IPS-15b (cell line): Measurements from ENCODE around the gene KHNYN.
"Not testable (repeated sequence)": the region's sequence is repeated elsewhere in the genome, so short reads cannot be mapped to it uniquely, and the experiment has no call there.

Experiments
- H3K27me3 ChIP-seq: one replicate; pipeline ENCODE4 v1.6.1; 2013; ENCODE audit warnings: low read length; ENCODE audit not compliant: control insufficient read depth, insufficient read depth
- H3K36me3 ChIP-seq: one replicate; pipeline ENCODE4 v1.6.1; 2013; ENCODE audit warnings: low read length; ENCODE audit not compliant: control insufficient read depth, insufficient read depth
- H3K4me1 ChIP-seq: one replicate; pipeline ENCODE4 v1.6.1; 2013; ENCODE audit warnings: mild to moderate bottlenecking, low read length; ENCODE audit not compliant: control insufficient read depth, insufficient read depth
- H3K4me3 ChIP-seq: one replicate; pipeline ENCODE4 v1.5.1; 2013; ENCODE audit warnings: low read depth, low read length
- H3K9ac ChIP-seq: one replicate; pipeline ENCODE4 v1.6.1; 2013; ENCODE audit warnings: low read depth, mild to moderate bottlenecking, low read length
- H3K9me3 ChIP-seq: one replicate; pipeline ENCODE4 v1.6.1; 2013; ENCODE audit warnings: mild to moderate bottlenecking, low read length; ENCODE audit not compliant: control insufficient read depth, insufficient read depth

Gene KHNYN

DNA sequence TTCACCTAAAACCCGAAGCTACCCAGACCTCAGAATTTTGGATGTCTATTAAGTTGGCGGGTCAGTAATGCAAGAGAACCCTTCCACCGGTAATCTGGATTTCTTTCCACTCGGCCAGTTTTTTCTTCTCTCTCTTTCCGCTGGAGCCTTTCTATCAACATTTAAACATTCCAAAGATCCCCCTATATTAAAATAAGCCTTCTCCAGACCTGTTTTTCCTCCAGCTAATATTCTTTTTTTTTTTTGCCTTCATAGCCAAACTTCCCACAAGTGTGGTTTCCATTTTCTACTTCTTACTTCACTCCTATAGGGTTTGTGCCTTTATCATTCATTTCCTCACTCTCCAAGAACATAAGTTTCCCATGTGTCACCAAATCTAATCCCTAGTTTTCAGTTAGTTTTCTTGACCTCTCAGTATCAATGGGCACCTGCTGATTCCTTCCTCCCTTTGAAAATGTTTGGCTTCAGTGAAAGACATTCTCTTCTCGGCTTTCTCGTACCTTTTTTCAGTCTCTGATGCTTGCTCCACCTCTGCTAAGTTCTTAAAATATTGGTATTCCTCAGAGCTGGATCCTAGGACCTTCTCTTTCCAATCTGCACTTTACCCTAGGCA lies 13.4 kb downstream of the KHNYN start:
- Histone ChIP-seq H3K9ac (peak overlapping the region; percentile 50), H3K36me3 (peaks cover 3% of the 10 kb centered on the region)

DNA sequence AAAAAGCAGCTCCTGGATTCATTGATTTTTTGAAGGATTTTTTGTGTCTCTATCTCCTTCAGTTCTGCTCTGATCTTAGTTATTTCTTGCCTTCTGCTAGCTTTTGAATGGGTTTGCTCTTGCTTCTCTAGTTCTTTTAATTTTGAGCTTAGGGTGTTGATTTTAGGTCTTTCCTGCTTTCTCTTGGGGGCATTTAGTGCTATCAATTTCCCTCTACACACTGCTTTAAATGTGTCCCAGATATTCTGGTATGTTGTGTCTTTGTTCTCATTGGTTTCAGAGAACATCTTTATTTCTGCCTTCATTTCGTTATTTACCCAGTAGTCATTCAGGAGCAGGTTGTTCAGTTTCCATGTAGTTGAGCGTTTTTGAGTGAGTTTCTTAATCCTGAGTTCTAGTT lies 21.1 kb downstream of the KHNYN start:
- not testable (repeated sequence) for H3K36me3 ChIP-seq, H3K27me3 ChIP-seq, H3K9ac ChIP-seq, H3K4me1 ChIP-seq, H3K4me3 ChIP-seq, H3K9me3 ChIP-seq

More for the DNA sequence above, 13.4 kb downstream of the KHNYN start:
- H3K9me3 ChIP-seq = no peaks in the 10 kb centered on the region
- H3K4me3 ChIP-seq = peak overlapping the region; percentile 97
- no peaks in the 10 kb centered on the region for H3K27me3 ChIP-seq
- H3K4me1 ChIP-seq = no peaks in the 10 kb centered on the region

DNA sequence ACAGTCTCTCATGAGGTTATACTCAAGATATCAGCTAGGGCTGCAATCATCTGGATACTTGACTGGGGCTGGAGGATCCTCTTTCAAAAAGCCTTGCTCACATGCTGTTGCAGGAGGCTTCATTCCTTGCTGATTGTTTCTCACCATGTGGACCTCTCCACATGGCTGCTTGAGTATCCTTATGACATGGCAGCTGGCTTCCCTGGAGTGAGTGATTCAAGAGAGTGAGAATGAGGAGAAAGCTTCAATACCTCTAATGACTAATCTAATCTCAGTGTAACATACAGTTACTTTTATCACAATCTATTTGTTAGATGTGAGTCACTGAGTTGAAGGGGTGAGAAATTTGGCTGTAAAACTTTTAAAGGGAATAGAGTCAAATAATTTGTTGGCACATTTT lies 27.2 kb downstream of the KHNYN start:
- peaks cover 9% of the 10 kb centered on the region for H3K9me3 ChIP-seq
- no peaks in the 10 kb centered on the region for H3K27me3 ChIP-seq
- no peaks in the 10 kb centered on the region for H3K36me3 ChIP-seq
- no peak overlapping the region for H3K4me3 ChIP-seq
- no peak overlapping the region for H3K9ac ChIP-seq
- no peaks in the 10 kb centered on the region for H3K4me1 ChIP-seq

DNA sequence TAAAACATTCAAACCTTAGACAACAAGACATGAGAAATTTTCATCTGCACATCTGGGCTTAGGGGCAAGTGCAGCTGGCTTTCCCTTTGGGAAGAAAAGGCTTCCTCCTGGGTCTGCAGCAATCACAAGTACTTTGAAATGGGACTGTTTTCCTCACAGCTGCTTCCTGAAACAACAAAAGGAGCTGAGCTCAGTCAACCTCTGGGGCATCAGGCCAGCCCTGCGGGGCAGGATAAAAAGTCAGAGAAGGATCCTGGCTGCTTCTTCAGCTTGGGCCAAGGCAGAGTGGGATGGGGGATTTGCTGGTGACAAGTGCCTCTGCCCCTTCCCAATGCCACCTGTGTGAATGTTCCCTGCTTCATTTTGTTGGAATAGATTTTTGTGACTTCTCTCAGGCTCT lies 29.0 kb downstream of the KHNYN start:
- Histone ChIP-seq H3K4me3 (no peak overlapping the region), H3K4me1 (no peaks in the 10 kb centered on the region), H3K36me3 (no peaks in the 10 kb centered on the region), H3K9me3 (peaks cover 7% of the 10 kb centered on the region), H3K27me3 (no peaks in the 10 kb centered on the region), H3K9ac (no peak overlapping the region)

DNA sequence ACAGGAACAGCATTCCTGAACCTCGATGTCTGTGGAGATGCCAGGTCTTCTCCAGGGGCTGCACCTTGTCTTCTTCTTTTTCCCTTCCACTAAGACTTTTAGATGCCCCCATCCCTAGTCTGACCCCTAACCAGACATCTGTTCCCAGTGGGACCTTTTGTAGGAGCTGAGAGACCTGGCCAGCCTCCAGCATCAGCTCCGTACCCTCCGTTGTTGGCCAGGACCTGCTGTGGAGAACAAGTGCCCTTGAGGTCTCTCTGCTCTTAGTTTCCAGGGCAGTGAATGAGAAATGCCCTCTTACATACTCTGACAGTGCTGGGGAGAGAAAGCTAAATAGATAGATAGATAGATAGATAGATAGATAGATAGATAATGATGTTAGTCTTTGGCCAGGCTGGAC lies 29.6 kb downstream of the KHNYN start:
- Histone ChIP-seq H3K9me3 (peaks cover 1% of the 10 kb centered on the region), H3K4me3 (no peak overlapping the region), H3K9ac (no peak overlapping the region), H3K36me3 (no peaks in the 10 kb centered on the region), H3K4me1 (no peaks in the 10 kb centered on the region), H3K27me3 (no peaks in the 10 kb centered on the region)

DNA sequence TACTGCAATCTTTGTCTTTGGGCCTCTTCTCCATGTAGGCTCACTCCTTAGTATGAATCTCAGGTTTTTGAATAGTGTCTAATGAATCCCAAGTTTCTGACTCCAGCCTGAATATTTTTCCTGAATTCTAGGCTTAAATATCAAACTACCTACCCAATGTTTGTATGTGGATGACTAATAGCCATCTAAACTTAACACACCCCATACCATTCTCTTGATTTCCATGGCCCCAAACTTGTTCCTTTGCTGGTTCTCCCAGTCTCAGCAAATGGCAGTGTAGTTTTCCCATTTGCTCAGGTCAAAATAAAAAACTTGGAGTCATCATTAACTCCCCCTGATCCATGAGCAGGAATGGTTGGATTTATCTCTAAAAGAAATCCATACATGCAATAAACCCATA lies 31.6 kb downstream of the KHNYN start:
- no peak overlapping the region for H3K9ac ChIP-seq
- no peaks in the 10 kb centered on the region for H3K27me3 ChIP-seq
- no peak overlapping the region for H3K4me3 ChIP-seq
- H3K36me3 ChIP-seq = no peaks in the 10 kb centered on the region
- H3K9me3 ChIP-seq = no peaks in the 10 kb centered on the region
- no peaks in the 10 kb centered on the region for H3K4me1 ChIP-seq

DNA sequence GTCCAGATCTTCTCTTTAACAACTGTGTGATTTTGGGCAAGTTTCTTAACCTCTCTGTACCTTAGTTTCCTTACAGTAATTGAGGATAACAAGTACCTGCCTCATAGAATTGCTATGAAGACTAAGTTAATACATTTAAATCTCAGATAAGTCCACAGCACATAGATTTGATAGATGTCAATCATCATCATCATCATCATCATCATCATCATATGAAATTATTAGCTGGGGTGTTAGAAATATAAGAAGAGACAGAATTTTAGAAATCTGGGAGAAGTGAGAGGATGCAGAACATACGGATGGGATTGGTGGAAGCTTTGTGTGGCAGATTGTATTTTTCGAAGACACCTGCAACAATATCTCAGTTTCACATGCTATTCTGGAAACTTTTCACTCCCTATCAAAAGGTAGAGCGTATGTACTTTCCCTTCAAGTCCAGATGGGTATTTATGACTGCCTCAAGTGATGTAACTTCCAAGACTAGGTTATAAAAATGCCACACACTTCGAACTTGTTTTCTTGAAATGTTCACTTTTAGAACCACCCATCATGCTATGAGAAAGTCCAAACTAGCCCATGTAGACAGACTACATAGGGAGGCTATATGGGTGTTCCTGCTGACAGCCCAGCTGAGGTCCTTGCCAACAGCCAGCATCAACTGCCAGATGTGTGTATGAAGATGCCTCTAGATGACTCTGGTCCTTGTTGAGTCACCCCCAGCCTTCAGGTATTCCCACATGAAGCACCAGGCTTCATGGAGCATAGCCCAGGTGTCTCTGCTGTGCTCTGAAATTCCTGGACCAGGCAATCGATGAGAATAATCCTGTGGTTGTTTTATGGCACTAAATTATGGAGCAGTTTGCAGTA lies 33.5 kb downstream of the KHNYN start:
- no peak overlapping the region for H3K9ac ChIP-seq
- no peaks in the 10 kb centered on the region for H3K27me3 ChIP-seq
- no peaks in the 10 kb centered on the region for H3K36me3 ChIP-seq
- H3K4me3 ChIP-seq = no peak overlapping the region
- H3K9me3 ChIP-seq = no peaks in the 10 kb centered on the region
- H3K4me1 ChIP-seq = no peaks in the 10 kb centered on the region

DNA sequence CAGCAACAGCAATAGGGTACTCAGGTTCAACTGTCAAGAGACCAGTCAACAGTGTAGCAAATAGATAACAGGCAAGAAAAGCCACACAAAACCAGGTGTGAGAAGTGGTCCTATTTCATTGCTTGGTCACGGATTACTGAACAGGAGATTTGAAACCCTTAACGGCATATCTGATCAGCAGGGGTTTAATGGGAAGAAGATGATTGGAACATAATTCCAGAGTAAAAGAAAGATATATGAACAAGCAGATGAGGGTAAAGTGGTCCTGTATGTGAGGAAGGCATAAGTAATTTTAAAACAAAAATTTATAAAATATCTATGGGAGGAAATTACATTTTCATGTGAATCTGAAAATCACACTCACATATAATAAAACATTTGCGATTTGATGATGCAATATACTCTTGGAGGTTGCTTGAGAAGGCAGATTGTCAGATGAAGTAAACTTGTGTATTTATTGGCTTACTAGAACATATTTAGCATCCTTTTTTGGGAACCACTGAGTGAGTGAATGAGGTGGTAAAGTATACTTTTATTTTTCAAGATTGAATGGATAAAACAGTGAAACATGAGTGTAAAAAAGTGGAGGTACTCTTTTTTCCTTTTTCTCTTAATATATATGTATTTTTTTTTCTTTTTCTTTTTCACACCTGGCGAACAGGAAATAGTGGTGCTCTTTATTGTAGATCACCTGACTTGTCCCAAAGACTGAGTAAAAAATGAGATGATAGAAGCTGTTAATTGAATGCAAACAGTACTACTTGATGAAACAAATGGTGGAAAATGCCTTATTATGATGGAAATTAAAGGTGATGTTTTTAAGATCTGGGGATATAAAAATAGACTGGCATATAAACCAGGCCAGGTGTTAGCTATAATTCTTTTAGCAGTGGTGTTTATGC lies 34.4 kb downstream of the KHNYN start:
- no peaks in the 10 kb centered on the region for H3K4me1 ChIP-seq
- H3K9ac ChIP-seq = no peak overlapping the region
- no peaks in the 10 kb centered on the region for H3K9me3 ChIP-seq
- no peaks in the 10 kb centered on the region for H3K36me3 ChIP-seq
- no peaks in the 10 kb centered on the region for H3K27me3 ChIP-seq
- H3K4me3 ChIP-seq = no peak overlapping the region

DNA sequence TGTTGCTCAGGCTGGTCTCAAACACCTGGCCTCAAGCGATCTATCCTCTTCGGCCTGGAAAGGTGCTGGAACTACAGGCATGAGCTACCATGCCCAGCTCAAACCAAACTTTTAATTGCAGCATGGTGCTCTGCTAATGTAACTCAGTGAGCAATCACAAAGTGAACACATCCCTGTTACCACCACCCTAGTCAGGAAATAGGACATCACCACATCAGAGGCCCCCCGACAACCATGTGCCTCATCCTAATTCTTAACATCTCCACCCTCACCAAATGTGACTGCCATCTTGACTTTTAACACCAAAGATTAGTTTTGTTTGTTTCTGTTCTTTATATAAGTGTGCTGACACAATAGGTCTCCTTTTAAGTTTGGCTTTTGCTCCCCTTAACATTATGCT lies 35.6 kb downstream of the KHNYN start:
- H3K4me1 ChIP-seq = no peaks in the 10 kb centered on the region
- H3K36me3 ChIP-seq = no peaks in the 10 kb centered on the region
- H3K9me3 ChIP-seq = no peaks in the 10 kb centered on the region
- H3K9ac ChIP-seq = no peak overlapping the region
- no peak overlapping the region for H3K4me3 ChIP-seq
- no peaks in the 10 kb centered on the region for H3K27me3 ChIP-seq

DNA sequence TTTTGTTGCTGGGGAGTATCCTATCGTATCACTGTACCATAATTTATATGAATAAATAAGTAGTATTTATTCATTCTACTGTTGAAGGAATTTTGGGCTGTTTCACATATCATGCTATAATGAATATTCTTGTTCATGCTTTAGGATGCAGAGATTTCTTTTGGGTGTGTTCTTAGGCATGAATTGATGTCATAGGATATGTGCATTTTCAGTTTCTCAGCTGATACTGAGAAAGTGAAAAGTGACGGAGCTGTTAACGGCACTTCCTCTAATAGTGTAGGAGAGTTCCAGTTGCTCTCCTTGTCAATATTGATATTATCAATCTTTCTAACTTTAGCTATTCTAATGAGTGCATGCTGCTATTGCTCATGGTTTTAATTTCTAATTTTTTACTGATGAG lies 36.1 kb downstream of the KHNYN start:
- H3K36me3 ChIP-seq = no peaks in the 10 kb centered on the region
- H3K4me1 ChIP-seq = no peaks in the 10 kb centered on the region
- no peak overlapping the region for H3K9ac ChIP-seq
- no peak overlapping the region for H3K4me3 ChIP-seq
- no peaks in the 10 kb centered on the region for H3K9me3 ChIP-seq
- no peaks in the 10 kb centered on the region for H3K27me3 ChIP-seq

DNA sequence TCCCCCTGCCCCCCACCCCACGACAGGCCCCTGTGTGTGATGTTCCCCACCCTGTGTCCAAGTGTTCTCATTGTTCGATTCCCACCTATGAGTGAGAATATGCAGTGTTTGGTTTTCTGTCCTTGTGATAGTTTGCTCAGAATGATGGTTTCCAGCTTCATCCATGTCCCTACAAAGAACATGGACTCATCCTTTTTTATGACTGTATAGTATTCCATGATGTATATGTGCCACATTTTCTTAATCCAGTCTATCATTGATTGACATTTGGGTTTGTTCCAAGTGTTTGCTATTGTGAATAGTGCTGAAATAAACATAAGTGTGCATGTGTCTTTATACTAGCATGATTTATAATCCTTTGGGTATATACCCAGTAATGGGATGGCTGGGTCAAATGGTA lies 40.7 kb downstream of the KHNYN start:
- H3K9ac ChIP-seq, H3K27me3 ChIP-seq: not testable (repeated sequence)

More for the DNA sequence above, 40.7 kb downstream of the KHNYN start:
- not testable (repeated sequence) for H3K36me3 ChIP-seq, H3K9me3 ChIP-seq, H3K4me3 ChIP-seq, H3K4me1 ChIP-seq
